Panc1 (cell line): ENCODE results near the gene HK3.

Experiments
- POLR2AphosphoS5 ChIP-seq: IDR thresholded peaks from 2 replicates; pipeline ENCODE4 v1.6.1; 2012; ENCODE audit warnings: mild to moderate bottlenecking, low read depth, low read length, moderate library complexity
- TCF7L2 ChIP-seq: IDR thresholded peaks from 2 replicates; pipeline ENCODE4 v1.6.1; 2011; ENCODE audit warnings: mild to moderate bottlenecking, low read depth, low read length, inconsistent platforms
- TF ChIP-seq, protein P1 (sequence below): fragments of 450-650 bp; IDR thresholded peaks from 2 replicates; pipeline ENCODE4 v1.5.1; 2017; ENCODE audit warnings: mild to moderate bottlenecking
- TF ChIP-seq, protein P2 (sequence below), 2 experiments: IDR thresholded peaks; 2 replicates each; pipeline ENCODE4 v1.6.1; 2011 to 2012; ENCODE audit warnings: low read depth in 2 of 2, control low read depth in 1 of 2, low read length in 1 of 2, mild to moderate bottlenecking in 1 of 2, moderate library complexity in 1 of 2; ENCODE audit not compliant: insufficient read depth in 1 of 2

- TF ChIP-seq, protein P1, sequence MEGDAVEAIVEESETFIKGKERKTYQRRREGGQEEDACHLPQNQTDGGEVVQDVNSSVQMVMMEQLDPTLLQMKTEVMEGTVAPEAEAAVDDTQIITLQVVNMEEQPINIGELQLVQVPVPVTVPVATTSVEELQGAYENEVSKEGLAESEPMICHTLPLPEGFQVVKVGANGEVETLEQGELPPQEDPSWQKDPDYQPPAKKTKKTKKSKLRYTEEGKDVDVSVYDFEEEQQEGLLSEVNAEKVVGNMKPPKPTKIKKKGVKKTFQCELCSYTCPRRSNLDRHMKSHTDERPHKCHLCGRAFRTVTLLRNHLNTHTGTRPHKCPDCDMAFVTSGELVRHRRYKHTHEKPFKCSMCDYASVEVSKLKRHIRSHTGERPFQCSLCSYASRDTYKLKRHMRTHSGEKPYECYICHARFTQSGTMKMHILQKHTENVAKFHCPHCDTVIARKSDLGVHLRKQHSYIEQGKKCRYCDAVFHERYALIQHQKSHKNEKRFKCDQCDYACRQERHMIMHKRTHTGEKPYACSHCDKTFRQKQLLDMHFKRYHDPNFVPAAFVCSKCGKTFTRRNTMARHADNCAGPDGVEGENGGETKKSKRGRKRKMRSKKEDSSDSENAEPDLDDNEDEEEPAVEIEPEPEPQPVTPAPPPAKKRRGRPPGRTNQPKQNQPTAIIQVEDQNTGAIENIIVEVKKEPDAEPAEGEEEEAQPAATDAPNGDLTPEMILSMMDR: no peak
- TF ChIP-seq TCF7L2: no peak
- no peak for TF ChIP-seq POLR2AphosphoS5
- TF ChIP-seq, protein P2, sequence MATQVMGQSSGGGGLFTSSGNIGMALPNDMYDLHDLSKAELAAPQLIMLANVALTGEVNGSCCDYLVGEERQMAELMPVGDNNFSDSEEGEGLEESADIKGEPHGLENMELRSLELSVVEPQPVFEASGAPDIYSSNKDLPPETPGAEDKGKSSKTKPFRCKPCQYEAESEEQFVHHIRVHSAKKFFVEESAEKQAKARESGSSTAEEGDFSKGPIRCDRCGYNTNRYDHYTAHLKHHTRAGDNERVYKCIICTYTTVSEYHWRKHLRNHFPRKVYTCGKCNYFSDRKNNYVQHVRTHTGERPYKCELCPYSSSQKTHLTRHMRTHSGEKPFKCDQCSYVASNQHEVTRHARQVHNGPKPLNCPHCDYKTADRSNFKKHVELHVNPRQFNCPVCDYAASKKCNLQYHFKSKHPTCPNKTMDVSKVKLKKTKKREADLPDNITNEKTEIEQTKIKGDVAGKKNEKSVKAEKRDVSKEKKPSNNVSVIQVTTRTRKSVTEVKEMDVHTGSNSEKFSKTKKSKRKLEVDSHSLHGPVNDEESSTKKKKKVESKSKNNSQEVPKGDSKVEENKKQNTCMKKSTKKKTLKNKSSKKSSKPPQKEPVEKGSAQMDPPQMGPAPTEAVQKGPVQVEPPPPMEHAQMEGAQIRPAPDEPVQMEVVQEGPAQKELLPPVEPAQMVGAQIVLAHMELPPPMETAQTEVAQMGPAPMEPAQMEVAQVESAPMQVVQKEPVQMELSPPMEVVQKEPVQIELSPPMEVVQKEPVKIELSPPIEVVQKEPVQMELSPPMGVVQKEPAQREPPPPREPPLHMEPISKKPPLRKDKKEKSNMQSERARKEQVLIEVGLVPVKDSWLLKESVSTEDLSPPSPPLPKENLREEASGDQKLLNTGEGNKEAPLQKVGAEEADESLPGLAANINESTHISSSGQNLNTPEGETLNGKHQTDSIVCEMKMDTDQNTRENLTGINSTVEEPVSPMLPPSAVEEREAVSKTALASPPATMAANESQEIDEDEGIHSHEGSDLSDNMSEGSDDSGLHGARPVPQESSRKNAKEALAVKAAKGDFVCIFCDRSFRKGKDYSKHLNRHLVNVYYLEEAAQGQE (IDR thresholded peaks at IDR 0.05; ENCODE audit: insufficient read depth in 1 of 2, low read depth in 2 of 2, low read length in 1 of 2): no peak
These were observed 19.3 kb downstream of the HK3 start for GRCh38 chr5:176879663-176880361.
